B cell (primary cell): ENCODE results near the gene MSLN. TPM values are rescaled to one million over a fixed set of nuclear protein-coding genes. Genes with fewer than 3 reads are reported as not detected.

Experiments used
- ATAC-seq: fragments of 200-7000 bp; cut with Tn5 transposase; one replicate; pipeline ENCODE4 v1.10.0; 2021; ENCODE audit warnings: low read depth, mild to moderate bottlenecking, moderate number of reproducible peaks, moderate library complexity
- CTCF ChIA-PET: fragments of 350-600 bp; sonication (Branson Sonifier 250); formaldehyde crosslinking; loops from one replicate; lab custom pipeline; 2021; ENCODE audit warnings: antibody characterized with exemption, inconsistent platforms; lab: Charles Lee
- POLR2A ChIA-PET: fragments of 350-600 bp; sonication (Branson Sonifier 250); formaldehyde crosslinking; loops from one replicate; lab custom pipeline; 2021; ENCODE audit warnings: antibody characterized with exemption; lab: Charles Lee
- DNase-seq: peaks from one replicate; pipeline ENCODE4 v3.0.0; 2013
- H2AFZ ChIP-seq: 2 replicates; pipeline ENCODE4 v1.6.1; 2012; ENCODE audit warnings: mild to moderate bottlenecking, low read depth, low read length; ENCODE audit not compliant: insufficient read depth, poor library complexity, severe bottlenecking
- H3K27ac ChIP-seq, 2 donors: 1 replicate in 1 of 2; 2 replicates in 1 of 2; pipeline ENCODE4 v1.5.1; 2012 to 2013; ENCODE audit warnings: low read length in 2 of 2, mild to moderate bottlenecking in 2 of 2, moderate library complexity in 1 of 2
- H3K27me3 ChIP-seq, 4 experiments: fragments of 200-600 bp in 1 of 4; sonication (generic) in 1 of 4; replicated peaks in 1 of 4; 1 replicate in 2 of 4; 2 replicates in 2 of 4; pipeline versions ENCODE4 v1.6.1 to v1.7.0; 2013 to 2016; ENCODE audit warnings: low read length in 3 of 4, mild to moderate bottlenecking in 2 of 4, mixed read lengths in 1 of 4, moderate library complexity in 1 of 4; ENCODE audit not compliant: insufficient read depth in 4 of 4, control insufficient read depth in 3 of 4; ENCODE audit errors: control extremely low read depth in 1 of 4
- H3K36me3 ChIP-seq, 2 experiments: replicated peaks in 1 of 2; 1 replicate in 1 of 2; 2 replicates in 1 of 2; pipeline versions ENCODE4 v1.6.1 to v1.7.1; 2013; ENCODE audit warnings: low read length in 1 of 2; ENCODE audit not compliant: insufficient read depth in 2 of 2, control insufficient read depth in 1 of 2; ENCODE audit errors: control extremely low read depth in 1 of 2, extremely low read depth in 1 of 2
- H3K4me1 ChIP-seq, 2 donors: fragments of 200-600 bp in 1 of 2; sonication (generic) in 1 of 2; 1 replicate in 1 of 2; 2 replicates in 1 of 2; pipeline versions ENCODE4 v1.5.1 to v1.6.1; 2013 to 2017; ENCODE audit warnings: low read length in 2 of 2; ENCODE audit not compliant: control insufficient read depth in 2 of 2, insufficient read depth in 2 of 2
- H3K4me2 ChIP-seq: replicated peaks from 2 replicates; pipeline ENCODE3; 2012; ENCODE audit warnings: mild to moderate bottlenecking, low read depth, low read length; ENCODE audit not compliant: poor library complexity, severe bottlenecking
- H3K4me3 ChIP-seq, 5 experiments: fragments of 200-600 bp in 1 of 5; sonication (generic) in 1 of 5; 1 replicate in 3 of 5; 2 replicates in 2 of 5; pipeline versions ENCODE4 v1.5.1 to v1.7.0; 2011 to 2016; ENCODE audit warnings: low read length in 4 of 5, mild to moderate bottlenecking in 4 of 5, low read depth in 2 of 5, control low read depth in 1 of 5, moderate library complexity in 1 of 5; ENCODE audit not compliant: insufficient read depth in 1 of 5; ENCODE audit errors: control extremely low read depth in 1 of 5, extremely low read depth in 1 of 5
- H3K79me2 ChIP-seq: fragments of 200-600 bp; sonication (generic); one replicate; pipeline ENCODE4 v1.6.0; 2016; ENCODE audit warnings: low read length; ENCODE audit not compliant: control insufficient read depth, insufficient read depth
- H3K9ac ChIP-seq: fragments of 200-600 bp; sonication (generic); 2 replicates; pipeline ENCODE4 v1.6.1; 2017; ENCODE audit warnings: mild to moderate bottlenecking, low read length, moderate library complexity
- H3K9me3 ChIP-seq, 3 donors: one replicate each; pipeline versions ENCODE4 v1.6.1 to v1.7.1; 2013; ENCODE audit warnings: low read length in 2 of 3; ENCODE audit not compliant: control insufficient read depth in 2 of 3, insufficient read depth in 1 of 3; ENCODE audit errors: control extremely low read depth in 1 of 3
- H4K20me1 ChIP-seq: 2 replicates; pipeline ENCODE4 v1.6.0; 2012; ENCODE audit warnings: mild to moderate bottlenecking, low read length; ENCODE audit not compliant: insufficient read depth, control insufficient read depth, poor library complexity, severe bottlenecking
- H3K27ac Mint-ChIP-seq: one replicate; pipeline ENCODE4 v1.8.0; 2021; ENCODE audit warnings: mixed read lengths
- H3K27me3 Mint-ChIP-seq: one replicate; pipeline ENCODE4 v1.8.0; 2021; ENCODE audit warnings: mixed read lengths
- H3K4me1 Mint-ChIP-seq: one replicate; pipeline ENCODE4 v1.8.0; 2021; ENCODE audit warnings: mixed read lengths
- H3K4me3 Mint-ChIP-seq: one replicate; pipeline ENCODE4 v1.8.0; 2021; ENCODE audit warnings: mixed read lengths
- H3K9me3 Mint-ChIP-seq: one replicate; pipeline ENCODE4 v1.8.0; 2022; ENCODE audit warnings: mixed read lengths; ENCODE audit not compliant: insufficient read depth
- EZH2 ChIP-seq: IDR thresholded peaks from 2 replicates; pipeline ENCODE4 v1.6.1; 2012; ENCODE audit warnings: borderline replicate concordance, low read depth, mild to moderate bottlenecking, moderate library complexity, low read length; ENCODE audit not compliant: insufficient read depth, poor library complexity, severe bottlenecking
- WGBS: methylation state at CpG from one replicate; pipeline ENCODE4 v1.1.5; 2013; ENCODE audit warnings: missing lambda C conversion rate; ENCODE audit not compliant: insufficient coverage; 5-methylcytosine and 5-hydroxymethylcytosine counted together
- intact Hi-C: fragments of 100-400 bp; cut with micrococcal nuclease; formaldehyde crosslinking; loops from one replicate; pipeline ENCODE4 v1.10.0; 2022
- polyA plus RNA-seq: library from polyadenylated mRNA; depleted of rRNA; stranded (reverse); fragments of >200 nt; gene quantifications from 2 replicates; pipeline ENCODE4 v1.2.3, GENCODE V29; 2012
- total RNA-seq, 2 donors: library from RNA; stranded (reverse); fragments of 120-200 nt in 1 of 2; gene quantifications; 1 replicate in 1 of 2; 2 replicates in 1 of 2; pipeline versions ENCODE4 v1.2.3 to v1.2.4, GENCODE V29; 2013 to 2022
- TF ChIP-seq, protein P1 (sequence below): fragments of 200-600 bp; IDR thresholded peaks from one replicate; pipeline ENCODE4 v1.8.0; 2022; ENCODE audit warnings: antibody characterized with exemption, mild to moderate bottlenecking

MSLN gene
- total and polyA plus RNA-seq, 2 donors (not counting 1 experiment from before 2014, with no cell fraction given), result not detected

DNA sequence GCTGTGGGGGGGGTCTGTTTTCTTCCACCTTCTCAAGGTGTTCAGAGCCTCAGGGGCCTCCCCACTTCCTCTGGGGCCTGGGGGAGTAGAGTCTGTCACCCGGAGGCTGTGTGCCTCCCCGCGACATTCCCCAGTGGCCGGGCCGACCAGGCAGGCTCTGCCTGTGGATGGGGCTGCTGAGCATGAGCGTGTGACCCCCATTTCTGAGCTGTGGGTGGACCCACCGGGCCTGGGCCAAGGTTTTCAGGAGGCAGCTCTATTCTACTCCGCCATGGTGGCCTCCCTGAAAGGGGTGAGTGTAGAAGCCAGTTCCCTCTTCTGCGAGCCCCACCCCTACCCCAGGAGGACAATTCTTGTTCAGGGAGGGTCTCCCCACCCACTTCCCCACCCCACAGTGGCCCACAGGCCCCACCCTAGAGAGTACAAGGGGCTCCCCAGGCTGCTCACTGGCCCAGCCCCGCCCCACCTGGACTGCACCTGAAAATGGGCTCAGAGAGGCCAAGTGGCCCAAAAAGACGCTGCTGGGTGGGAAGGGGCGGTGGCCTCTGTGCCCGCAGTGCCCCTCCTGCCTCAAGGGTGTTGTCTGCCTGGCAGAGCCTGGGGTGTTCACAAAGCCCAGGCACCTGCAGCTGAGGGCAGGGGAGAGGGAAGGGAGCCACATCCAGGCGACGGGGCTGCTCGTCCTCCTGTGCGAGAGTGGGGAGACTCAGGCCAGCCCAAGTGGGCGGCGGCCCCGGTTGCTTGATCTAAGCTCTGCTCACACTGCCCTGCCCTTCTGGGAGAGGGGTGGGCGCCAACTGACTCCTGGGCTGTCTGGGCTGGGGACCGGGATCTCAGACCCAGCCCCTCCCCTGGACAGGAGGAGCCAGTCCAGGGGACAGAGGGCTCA is 1.3 kb downstream of the MSLN start:
- Mint-ChIP-seq H3K9me3 (no peaks in the 10 kb centered on the region), H3K4me3 (no peak overlapping the region), H3K4me1 (no peaks in the 10 kb centered on the region), H3K27me3 (peaks cover 9% of the 10 kb centered on the region), H3K27ac (no peak overlapping the region)
- TF ChIP-seq, protein P1, sequence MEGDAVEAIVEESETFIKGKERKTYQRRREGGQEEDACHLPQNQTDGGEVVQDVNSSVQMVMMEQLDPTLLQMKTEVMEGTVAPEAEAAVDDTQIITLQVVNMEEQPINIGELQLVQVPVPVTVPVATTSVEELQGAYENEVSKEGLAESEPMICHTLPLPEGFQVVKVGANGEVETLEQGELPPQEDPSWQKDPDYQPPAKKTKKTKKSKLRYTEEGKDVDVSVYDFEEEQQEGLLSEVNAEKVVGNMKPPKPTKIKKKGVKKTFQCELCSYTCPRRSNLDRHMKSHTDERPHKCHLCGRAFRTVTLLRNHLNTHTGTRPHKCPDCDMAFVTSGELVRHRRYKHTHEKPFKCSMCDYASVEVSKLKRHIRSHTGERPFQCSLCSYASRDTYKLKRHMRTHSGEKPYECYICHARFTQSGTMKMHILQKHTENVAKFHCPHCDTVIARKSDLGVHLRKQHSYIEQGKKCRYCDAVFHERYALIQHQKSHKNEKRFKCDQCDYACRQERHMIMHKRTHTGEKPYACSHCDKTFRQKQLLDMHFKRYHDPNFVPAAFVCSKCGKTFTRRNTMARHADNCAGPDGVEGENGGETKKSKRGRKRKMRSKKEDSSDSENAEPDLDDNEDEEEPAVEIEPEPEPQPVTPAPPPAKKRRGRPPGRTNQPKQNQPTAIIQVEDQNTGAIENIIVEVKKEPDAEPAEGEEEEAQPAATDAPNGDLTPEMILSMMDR, result no peak
- TF ChIP-seq EZH2, result no peak
- intact Hi-C loops, result no loop called here
- ATAC-seq (no peak), DNase-seq (no peak)
- Histone ChIP-seq H3K27ac (no peak overlapping the region), H4K20me1 (no peaks in the 10 kb centered on the region), H3K27me3 (peaks cover 0 to 2% (median 0%) of the 10 kb centered on the region in 4 experiments), H3K4me1 (no peaks in the 10 kb centered on the region), H3K4me3 (no peak overlapping the region), H3K36me3 (no peaks in the 10 kb centered on the region), H3K9me3 (peaks cover 0 to under 1% (median 0%) of the 10 kb centered on the region in 3 donors), H3K9ac (no peak overlapping the region), H3K79me2 (no peaks in the 10 kb centered on the region), H2AFZ (no peak overlapping the region), H3K4me2 (no peak overlapping the region)
- 81% methylated on average over 20 of the region's 22 CpGs for WGBS
- POLR2A ChIA-PET, result no interaction called here
- CTCF ChIA-PET, result no interaction called here

DNA sequence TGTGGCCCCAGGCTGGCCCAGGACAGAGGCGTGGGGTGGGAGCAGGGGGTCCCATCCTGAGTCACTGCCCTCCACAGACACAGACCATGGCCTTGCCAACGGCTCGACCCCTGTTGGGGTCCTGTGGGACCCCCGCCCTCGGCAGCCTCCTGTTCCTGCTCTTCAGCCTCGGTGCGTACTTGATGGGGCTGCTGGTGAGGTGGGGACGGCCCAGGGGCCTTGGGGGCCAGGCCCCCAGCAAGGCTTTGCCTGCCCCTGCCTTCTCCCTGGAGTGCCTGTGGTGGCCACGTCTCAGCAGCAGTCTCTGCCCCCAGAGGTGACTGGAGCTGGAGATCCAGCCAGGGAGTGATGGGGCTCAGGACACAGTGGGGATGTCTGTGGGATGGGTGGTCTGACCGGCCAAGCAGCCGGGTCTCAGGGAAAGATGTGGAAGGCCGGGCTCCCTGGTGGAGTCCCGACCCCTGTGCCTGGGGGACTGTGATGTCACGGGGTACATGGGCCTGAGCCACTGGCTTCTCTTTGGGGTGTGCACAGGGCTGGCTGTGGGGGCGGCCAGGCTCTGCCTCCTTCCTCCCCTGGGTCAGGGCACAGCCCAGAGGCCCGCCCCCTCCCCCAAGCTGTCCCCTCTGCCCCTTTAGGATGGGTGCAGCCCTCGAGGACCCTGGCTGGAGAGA is 2.2 kb downstream of the MSLN start:
- Histone ChIP-seq H3K9ac (no peak overlapping the region), H3K4me2 (no peak overlapping the region), H3K36me3 (no peaks in the 10 kb centered on the region), H4K20me1 (no peaks in the 10 kb centered on the region), H3K9me3 (no peaks in the 10 kb centered on the region), H3K4me1 (no peaks in the 10 kb centered on the region), H3K79me2 (no peaks in the 10 kb centered on the region), H2AFZ (no peak overlapping the region), H3K27me3 (no peaks in the 10 kb centered on the region), H3K27ac (no peak overlapping the region), H3K4me3 (no peak overlapping the region)
- Mint-ChIP-seq H3K27me3 (peaks cover 5% of the 10 kb centered on the region), H3K9me3 (no peaks in the 10 kb centered on the region), H3K27ac (no peak overlapping the region), H3K4me1 (no peaks in the 10 kb centered on the region), H3K4me3 (no peak overlapping the region)
- DNase-seq (no peak), ATAC-seq (no peak)
- 91% methylated on average over 13 of the region's 17 CpGs for WGBS
- CTCF ChIA-PET, result no interaction called here
- POLR2A ChIA-PET, result no interaction called here
- intact Hi-C loops, result no loop called here
- TF ChIP-seq, protein P1, result no peak
- TF ChIP-seq EZH2, result no peak
